Daoy (cell line): ENCODE data around the gene EFHB. TPM values are rescaled to one million over a fixed set of nuclear protein-coding genes. Genes with fewer than 3 reads are reported as not detected.
A peak's percentile ranks its signal among the peaks of the same experiment; 100 is the strongest.
"Not testable (repeated sequence)": the region's sequence is repeated elsewhere in the genome, so short reads cannot be mapped to it uniquely, and the experiment has no call there.

Experiments used
- DNase-seq: peaks from one replicate; pipeline ENCODE4 v3.0.0-alpha.2; 2015; ENCODE audit warnings: low read depth
- total RNA-seq: library from RNA; depleted of rRNA; stranded (reverse); fragments of >200 nt; shearing (Covaris generic); gene quantifications from 2 replicates; pipeline ENCODE4 v1.2.3, GENCODE V29; 2014; rRNA removed

Gene EFHB, protein sequence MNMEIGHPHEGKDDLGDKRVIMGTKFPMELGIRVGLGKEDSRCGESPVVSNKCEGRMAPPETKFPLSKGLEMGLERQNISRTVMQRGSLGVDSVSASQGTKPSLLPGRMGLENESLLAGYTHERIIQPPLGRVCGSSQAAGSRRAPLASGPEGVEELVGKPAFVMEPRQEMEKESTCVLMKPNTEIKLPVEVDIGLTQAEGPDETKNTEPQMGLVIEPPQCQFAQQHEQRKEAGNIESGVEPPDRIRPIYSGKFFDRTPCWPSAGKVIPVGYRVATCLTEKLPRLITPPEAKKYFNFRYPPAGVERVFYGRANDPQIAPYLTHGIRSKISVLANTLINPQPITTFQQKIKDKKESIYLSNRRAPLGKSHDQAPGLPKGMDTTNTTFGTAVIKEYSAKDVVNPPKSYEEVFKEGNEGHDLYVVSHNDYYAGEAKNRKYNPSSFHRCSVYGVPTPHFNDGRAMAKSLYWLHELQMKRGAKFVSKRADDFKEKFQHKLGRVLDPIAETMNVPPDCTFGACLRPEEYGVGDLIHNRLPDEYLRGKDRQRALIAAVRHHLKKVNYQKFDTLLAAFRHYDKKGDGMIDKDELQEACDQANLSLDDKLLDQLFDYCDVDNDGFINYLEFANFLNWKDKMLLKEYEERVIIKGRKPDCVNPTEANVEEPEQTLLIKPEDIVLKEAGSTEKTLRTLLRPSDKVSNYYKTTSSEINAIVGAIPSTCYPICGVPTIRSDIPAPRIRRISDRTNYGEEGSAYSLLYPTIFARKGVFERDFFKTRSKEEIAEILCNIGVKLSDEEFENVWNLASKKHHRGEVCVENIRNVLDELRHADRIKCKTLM
- 0.65 TPM in 1 of 2 replicates, not detected in the other for total RNA-seq

DNA sequence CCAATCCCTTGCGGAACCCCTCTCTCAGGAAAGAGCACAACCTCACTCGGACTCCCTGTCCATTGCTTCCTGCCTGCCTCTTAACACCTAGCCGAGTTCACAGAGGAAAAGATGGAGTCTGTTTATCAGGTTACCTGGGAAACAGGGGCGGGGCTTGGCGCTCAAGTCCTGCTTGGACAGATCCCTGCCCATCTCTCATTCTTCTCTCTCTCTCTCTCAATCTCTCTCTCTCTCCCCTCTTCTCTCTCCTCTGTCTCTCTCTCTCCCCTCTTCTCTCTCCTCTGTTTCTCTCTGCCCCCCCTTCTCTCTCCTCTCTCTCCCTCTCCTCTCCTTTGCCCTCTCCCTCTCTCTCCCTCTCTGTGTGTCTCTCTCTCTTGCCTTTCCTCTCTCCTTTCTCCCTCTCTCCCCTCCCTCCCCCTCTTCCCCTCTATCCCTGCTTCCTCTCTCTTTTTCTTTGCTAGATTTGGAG is at the start of gene EFHB:
Gene EFHB, minus strand, starts transcription at position 120 of the 469 bp plus-strand sequence. CDS start 199 bp downstream, outside the sequence.
- DNase-seq: peak; percentile 59

DNA sequence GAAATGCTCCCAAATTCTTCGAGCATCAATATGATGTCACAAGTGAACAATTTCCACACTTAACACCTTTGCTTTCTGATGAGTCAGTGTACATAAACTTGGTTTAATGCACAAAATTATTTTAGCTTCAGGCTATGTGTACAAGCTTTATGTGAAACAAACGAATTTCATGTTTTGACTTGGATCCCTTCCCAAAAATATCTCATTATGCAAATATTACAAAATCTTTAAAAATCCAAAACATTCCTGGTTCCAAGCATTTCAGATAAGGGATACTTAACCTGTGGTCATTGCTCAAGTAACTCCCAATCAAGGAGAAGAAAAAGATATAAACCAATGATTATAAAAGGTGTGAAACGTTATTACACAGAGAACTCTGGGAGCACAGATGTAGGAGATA is 38.0 kb upstream of the EFHB start:
- no peak for DNase-seq

DNA sequence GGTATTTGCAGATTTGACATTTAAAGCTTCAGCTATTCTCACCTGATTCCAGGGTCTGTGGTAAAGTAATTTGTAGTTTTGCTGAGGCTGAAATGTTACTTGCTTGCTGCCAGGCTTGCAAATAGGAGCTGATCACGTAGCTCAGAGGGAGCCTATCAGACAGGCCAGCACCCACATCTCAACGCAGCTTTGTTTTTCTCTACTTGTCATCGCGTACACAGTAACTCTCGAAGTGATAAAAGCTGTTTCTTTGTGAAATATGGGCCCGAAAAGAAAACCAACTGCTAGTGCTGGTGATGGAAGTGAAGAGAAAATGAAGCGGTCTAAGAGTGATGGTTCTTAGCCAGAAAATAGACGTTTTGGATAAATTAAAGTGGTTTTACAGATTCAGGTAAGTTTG is 36.3 kb upstream of the EFHB start:
- no peak for DNase-seq

DNA sequence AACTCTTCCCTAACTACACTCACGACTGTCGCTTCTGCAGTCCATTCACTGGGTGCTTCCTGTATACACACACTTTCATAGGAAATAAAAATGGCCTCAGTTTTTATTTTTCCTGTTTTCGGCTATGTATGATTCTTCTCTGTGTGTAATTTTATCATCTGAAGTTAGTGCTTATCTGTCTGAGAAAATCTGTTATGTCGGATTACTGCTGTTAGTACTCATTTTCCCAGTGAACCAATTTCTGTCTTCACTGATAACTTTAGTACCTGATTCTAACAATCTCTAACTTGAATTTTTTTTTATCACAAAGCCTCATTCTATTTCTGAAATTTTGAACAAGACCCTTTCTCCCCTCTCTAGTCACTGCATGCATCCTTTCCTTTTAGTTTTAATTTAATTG is 33.8 kb upstream of the EFHB start:
- no peak for DNase-seq

DNA sequence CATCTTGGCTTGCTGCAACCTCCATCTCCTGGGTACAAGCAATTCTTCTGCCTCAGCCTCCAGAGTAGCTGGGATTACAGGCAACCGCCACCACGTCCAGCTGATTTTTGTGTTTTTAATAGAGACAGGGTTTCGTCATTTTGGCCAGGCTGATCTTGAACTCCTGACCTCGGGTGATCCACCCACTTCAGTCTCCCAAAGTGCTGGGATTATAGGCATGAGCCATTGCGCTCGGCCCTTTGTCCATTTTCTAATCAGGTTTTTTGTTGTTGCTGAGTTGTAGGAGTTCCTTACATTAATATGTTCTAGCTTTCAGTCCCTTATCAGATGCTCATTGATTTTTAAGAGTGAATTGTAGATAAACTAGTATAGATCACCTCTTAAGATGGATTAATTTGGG is 33.2 kb upstream of the EFHB start:
- no peak for DNase-seq

DNA sequence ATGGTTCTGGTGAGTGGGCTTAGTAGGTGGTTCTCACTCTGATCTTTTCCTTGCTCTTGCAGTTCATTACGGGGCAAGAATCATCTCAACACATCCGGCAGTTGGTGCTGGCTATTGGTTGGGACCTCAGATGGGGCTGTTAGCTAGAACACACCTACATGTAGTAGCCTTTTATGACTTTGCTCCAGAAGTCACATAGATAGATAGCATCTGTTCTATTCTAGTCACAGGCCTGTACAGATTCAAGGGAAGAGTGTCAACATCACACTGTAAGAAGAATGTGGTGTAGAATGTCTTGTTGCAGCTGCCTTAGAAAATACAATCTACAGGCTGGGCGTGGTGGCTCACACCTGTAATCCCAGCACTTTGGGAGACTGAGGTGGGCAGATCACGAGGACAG is 27.9 kb upstream of the EFHB start:
- DNase-seq: no peak

DNA sequence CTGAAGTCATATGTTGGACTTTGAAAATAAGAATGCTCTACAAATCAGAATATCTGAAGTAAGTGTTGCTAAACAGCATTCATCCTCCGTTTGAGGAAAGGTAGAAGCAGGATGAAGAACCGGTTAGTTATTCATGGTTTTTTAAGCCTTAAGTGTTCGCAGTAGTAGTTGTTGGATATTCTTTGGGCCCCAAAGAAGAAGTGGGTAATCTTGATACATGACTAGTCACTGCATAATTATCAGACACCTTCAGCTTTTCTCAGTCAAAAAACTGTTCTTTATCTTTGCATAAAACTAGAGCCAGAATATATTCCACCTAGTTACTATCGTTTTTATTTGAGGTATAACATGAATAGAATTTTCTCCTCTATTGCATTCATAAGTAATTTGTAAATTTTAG is 26.7 kb upstream of the EFHB start:
- no peak for DNase-seq

DNA sequence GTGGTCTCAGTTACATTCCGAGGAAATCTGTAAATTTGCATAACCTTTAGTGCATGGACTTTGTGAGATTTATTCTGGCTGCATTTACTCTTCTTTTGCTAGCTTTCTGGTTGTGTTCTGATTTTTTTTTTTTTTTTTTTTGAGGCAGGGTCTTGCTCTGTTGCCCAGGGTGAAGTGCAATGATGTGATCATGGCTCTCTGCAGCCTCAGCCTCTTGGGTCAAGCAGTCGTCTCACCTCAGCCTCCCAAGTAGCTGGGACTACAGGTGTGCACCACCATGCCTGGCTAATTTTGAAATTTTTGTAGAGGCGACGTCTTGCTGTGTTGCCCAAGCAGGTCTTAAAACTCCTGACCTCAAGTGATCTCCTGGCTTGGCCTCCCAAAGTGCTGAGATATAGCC is 25.5 kb upstream of the EFHB start:
- no peak for DNase-seq

DNA sequence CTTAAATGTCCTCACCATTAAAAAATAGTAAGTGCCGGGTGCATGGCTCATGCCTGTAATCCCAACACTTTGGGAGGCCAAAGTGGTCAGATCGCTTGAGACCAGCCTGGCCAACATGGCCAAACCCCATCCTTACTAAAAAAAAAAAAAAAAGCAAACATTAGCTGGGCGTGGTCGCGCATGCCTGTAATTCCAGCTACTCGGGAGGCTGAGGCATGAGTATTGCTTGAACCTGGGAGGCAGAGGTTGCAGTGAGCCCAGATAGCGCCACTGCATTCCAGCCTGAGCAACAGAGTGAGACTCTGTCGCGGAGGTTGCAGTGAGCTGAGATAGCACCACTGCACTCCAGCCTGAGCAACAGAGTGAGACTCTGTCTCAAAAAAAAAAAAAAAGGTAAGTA is 23.3 kb upstream of the EFHB start:
- not testable (repeated sequence) for DNase-seq

DNA sequence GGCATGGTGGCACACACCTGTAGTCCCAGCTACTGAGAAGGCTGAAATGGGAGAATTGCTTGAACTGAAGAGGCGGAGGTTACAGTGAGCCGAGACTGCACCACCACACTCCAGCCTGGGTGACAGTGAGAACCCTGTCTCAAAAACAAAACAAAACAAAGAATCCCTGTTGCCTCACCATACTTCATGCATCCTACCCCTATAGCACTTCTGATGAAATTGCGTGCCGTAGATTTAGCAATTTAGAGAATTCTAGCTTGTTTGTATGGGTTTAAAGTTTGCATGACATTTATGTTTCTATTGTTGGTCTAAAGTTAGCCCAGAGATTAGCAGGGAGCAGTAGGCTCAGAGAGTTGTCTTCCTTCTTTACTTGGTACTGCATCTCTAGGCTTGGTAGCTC is 20.7 kb upstream of the EFHB start:
- no peak for DNase-seq

DNA sequence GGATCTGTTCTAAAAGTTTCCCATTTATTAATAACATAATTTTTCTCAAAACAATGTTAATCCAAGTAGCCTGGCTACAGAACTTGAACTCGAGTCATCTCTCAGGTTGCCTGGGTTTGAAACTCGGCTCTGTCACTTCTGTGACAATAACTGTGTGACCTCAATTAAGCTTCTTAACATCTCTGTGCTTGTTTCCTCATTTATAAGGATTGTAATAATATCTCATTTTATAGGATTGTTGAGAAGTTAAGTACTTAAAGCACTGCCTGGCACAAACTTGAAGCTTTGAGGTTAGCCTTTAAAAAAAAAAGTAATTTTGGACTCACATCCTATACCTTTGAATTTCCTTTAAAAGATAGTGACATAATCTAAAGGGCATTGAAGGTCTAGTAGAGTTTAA is 16.3 kb upstream of the EFHB start:
- no peak for DNase-seq

DNA sequence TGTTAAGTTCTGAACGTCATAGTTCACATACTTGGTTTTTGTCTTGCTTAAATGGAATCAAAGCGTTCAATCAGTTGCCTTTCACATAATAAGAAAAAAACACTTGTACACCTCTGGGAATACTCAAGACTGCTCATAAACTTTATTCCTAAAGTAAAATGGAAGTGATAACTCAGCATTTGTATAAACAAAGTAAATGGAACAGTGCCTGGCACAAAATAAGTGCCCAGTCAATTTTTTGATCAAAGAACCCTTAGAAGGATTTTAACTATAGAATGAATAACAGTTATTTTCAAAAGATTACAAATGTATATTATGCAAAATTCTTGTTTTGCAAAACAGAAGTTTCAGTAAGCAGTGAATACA is 14.2 kb upstream of the EFHB start:
- DNase-seq: no peak

DNA sequence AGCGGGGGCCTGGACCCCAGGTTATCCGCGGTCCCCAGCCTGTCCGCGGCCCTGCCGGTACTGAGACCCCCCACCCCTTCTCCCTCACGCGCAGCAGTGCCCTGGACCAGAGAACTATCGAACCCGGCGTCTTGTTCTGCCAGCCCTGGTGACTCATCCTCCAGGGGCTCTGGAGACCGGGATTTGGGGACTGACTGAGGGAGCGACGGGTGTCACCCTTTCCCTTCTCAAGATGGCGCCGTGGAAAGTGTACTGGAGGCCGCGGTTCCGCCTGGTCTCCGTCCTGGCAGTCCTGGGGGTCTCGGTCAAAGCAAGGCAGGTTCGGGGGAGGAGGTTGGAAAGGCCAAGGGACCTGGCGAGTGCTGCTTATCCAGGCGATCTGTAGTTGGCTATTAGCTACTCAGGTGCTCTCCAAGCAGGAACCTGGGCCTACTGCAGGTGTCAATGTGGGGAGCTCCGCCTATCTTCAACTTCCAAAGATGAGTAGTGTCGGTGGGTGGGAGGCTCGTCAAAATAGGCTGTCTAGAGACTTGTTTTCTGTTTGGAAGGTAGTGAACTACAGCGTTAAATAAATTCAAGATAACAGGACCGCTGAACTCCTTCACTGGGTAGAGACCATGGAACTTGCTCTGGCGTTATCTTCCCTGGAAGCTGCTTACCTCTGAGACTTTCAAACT is 13.7 kb upstream of the EFHB start:
- DNase-seq: peak; percentile 40

DNA sequence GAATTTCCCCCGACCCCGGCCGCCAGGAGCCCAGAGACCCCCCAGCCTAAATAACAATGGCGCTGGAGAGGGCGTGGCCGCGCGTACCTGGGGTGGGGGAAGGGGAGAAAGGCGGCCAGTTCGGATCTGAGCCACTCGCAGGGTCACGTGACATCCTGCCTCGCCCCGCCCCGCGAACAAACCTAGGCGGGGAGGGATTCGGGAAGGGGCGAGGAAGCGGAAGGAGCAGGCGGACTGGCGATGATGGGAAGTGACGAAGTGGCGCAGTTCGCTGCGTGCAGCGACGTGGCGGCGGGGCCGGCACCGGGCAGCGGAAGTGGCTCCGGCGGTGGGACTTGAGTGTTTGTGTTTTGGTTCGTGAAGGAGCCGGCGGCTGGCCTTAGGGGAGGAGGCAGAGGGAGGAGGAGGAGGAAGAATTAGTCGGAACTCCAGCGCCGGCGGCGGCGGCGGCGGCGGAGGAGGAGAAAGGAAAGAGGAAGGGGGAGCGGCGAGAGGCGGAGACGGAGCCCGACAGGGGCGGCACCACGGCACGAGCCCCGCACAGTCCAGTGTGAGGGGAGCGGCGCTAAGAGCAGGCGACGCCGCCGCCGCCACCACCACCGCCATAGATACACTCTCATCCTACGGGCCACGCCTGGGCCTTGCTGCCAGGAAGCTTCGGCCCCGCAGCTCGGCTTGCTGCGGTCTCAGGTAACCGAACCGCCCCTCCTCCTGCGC is 13.0 kb upstream of the EFHB start, which contains the start of gene RAB5A:
Gene RAB5A, plus strand, starts transcription at position 266 of the 717 bp plus-strand sequence. CDS start 3,802 bp downstream, outside the sequence.
- DNase-seq: peak; percentile 98

DNA sequence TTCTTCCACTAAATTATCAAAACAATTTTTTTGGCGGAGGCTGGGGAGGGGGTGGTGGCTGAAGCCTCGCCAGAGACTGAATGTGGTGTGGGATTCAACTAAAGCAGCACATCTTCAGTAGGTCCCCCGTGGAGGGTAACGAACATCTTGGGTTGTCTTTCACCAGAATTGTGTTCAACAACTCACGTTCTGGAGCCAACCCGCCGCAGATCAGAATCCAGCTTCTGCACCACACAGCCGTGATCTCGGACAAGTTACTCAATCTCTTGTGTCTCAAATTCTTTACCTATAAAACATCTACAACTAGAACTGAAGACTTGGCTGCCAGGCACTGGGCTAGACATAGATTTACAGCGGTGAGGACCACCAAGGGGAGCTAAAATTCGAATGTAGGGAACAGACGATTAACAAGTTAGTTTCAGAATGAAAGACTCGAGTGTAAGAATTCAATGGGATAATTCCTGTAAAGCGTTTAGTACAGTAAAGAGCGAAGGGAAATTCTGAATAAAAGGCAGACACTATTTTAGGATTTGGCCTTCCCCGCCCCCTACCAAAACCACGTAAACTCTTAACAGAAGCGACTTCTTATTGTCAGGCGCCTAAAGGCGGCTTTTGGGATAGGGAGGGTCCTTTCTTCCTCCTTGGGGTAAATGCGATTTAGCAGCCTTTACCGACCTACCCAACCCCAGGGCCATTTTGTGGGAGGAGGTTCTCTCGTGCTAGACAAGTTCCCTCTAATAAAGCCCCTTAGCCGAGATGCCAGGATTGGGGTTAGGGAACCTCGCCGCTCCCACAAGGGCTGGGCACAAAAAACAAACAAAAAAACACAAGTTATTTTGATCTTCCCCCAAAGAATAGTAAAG is 12.2 kb upstream of the EFHB start:
- DNase-seq: no peak

DNA sequence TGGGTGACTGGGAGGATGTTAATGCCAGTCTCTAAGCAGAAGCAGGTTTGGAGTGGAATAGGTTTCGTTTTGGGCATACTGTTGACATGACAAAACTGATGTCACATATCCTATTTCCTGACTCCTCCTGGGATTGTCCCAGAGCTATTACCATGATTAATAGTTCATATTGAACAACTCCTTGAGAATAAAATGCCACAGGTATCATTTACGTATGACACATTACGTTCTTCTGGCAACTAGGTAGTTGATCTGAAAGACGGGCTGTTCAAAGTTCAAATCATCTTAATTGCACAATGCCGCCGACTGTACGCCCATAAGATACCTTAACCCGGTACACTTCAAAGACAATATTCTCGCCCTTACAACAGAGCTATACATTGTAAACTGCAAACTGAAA is 11.5 kb upstream of the EFHB start:
- DNase-seq: no peak

DNA sequence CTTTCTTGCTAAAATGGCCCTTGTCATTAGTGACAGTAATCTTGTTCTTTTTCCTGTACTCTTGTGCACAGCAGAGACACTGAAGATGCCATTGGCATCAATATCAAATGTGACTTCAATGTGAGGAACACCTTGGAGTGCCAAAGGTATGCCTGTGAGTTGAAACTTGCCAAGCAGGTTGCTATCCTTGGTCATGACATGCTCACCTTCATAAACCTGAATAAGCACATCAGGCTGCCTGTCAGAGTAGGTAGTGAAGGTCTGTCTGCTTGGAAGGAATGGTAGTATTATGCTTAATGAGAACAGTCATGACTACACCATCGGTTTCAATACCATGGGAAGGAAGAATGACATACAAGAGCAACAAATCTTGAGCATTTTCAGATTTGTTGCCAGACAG is 6.6 kb upstream of the EFHB start:
- DNase-seq: no peak

DNA sequence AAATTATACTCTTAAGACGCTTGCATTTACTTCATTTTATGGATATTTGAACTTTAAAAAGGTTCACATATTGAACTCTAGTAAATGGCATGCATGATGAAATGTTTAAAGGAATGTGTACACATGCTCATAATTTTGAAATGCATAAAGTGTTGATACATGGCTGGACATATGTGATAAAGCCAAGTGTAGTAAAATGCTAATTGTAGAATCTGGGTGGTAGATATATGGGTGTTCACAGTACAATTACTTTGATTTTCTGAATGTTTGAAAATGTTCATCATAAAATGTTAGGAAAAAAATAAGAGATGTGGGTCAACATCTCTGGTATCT is 4.2 kb upstream of the EFHB start:
- DNase-seq: no peak

DNA sequence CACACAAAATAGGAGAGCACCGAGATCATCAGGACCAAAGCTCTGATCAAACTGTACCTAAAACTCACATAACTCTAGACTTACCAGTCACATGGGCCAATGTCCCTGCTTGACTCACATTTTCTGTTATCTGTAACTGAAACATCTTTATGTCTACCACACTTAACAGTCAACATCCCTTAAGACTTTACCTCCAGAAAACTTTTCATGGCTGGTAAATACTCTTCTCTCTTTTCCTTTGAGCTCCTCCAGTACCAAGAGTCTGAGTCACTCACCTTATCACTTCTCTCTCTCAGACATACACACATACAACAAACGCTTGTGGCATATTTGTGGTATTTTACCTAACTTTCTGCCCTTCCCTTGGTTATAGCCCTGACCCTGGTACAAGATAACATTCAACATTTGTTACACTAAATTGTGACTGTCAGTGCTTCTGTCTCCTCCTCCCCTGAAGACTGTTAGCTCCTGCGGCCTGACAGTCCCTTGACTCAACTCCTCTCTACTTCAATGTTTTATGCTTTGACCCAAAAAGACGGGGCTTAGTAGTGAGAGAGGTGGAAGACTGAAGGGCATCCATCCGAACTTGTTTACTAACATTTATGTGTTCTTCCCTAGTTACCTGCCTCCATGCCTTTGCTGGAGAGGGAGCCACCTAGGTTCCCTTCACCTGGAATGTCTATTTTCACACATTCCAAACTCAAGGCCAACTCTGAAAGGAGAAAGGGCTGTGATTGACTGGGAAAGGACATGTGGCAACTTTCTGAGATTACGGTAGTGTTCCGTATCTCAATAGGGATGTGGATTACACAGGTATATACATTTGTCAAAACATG is 3.7 kb upstream of the EFHB start:
- DNase-seq: peak; percentile 37

DNA sequence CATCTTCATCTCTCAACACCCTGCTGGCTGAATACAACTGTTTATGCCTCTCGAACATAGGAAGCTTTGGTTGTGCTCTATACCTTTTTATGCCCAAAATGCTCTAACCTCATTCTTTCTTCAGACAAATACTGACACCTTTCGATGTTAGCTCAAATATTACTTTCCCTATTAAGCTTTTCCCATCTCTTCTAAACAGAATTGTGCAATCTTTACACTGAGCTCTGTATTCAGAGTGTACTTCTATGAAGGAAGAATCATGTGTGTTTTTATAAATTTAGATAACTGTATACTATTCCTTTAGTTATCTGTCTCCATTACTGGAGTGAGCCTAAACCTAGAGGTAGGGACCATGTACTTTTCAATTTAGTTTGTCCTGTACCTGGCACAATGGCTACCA is 1.6 kb downstream of the EFHB start:
- no peak for DNase-seq
